Activated CD4-positive, alpha-beta T cell treated with anti-CD3 and anti-CD28 coated beads, Interleukin-2, amount 50 U/mL, for 16 hours (primary cell): ENCODE measurements around the gene PTPN1.
"Not testable (repeated sequence)": the region's sequence is repeated elsewhere in the genome, so short reads cannot be mapped to it uniquely, and the experiment has no call there.

Experiments used
- DNase-seq: peaks from one replicate; pipeline ENCODE4 v3.0.0-alpha.2; 2020

Gene PTPN1

DNA sequence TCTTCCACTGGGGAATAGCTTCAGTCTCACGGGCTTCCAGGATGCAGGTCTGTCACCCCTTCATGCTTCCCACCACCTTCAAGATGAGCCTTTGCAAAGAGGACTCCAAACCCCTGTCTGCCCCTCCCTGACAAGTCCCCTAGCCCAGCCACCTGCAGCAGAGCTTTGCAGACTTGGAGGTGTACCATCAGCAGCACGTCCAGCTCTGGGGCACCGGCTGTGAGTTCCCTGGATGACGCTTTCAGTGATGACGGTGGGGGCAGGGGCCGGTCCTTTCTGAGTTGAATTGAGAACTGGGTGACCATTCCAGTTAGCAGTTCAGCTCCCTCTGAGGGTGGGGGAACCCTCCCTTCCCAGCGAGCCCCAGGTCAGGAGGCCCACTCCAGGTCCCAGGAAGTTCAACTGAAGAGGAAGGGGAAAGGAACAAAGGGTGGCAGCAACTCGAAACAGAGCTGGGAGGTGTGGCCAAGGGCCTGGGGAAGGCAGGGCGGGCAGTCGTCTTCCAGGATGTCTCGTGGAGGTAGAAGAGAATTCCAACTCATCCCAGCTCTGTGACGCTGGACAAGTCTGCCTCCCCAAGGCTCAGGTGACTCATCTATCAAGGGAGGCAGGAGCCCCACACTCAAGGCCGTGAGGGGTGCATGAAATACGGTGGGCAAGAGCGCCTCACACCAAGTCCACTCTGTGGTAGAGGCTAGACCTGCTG, 86.0 kb downstream of the PTPN1 start:
- DNase-seq: no peak

DNA sequence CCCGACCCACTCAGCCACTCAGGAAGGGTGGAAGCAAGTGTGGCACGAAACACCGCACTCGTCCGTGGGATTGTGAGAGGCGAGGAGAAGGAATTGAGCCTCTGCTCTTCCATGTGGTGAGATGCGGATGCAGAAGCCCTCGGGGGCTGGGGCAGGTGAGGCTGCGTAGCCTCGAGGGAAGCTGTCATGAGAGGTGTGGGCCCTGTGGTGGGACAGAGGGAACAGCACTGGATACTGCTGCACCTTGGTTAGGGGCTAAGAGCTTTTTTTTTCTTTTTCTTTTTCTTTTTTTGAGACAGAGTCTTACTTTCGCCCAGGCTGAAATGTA, 86.5 kb downstream of the PTPN1 start:
- no peak for DNase-seq

DNA sequence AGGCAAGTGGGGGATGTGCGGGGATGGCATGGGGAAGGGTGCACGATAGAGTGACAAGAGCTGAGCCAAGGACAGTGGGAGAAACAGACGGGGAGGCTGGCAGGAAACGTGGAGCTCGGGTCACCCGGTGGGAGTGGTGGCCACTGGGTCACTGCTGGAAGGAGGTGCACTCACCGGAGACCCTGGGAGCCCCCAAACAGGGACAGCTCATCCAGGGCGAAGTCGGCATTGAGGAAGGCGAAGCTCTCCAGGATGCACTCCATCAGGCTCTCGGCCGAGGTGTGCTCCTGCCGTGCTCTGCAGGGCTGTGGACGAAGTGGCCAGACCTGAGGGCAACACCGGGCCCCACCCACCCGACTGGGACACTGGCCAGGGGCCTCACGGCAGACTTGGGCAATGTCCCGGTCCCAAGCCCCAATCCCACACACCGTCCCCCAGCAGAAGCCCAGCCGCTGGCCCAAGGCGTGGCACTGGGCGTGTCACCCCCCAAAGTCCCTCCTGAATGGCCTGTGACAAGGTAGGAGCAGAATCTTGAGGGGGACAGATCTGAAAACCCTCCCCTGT, 87.3 kb downstream of the PTPN1 start:
- DNase-seq: no peak

DNA sequence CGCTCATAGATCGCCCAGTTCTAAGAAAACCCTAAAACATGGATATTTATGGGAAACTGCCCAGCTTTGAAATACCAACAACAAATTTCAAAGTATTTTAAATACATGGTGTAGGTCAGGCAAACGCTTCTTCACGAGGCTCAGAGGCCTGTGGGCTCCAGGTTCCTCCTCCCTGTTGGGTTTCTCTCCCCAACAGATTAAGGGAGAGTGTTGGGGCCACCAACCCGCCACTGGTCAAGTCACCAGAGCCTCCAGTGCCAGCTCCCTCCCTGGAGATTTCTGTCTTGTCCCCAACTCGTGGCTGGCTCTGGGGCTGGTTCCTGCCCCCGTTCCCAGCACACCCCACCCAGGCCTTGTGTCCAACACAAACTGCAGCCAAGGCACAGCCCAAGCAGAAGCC, 87.9 kb downstream of the PTPN1 start:
- no peak for DNase-seq

DNA sequence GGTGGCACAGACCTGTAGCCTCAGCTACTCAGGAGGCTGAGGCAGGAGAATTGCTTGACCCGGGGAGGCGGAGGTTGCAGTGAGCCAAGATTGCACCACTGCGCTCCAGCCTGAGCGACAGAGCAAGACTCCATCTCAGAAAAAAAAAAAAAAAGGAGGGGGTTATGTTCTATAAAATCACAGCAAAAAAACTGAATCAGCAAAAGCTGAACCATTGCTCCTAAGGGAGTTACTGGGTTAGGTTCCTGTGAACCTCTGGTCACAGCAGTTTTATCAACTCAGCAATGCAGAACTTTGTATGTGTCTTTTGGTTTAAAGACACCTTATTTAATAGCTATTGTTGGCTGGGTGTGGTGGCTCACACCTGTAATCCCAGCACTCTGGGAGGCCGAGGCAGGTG, 88.6 kb downstream of the PTPN1 start:
- DNase-seq: not testable (repeated sequence)

DNA sequence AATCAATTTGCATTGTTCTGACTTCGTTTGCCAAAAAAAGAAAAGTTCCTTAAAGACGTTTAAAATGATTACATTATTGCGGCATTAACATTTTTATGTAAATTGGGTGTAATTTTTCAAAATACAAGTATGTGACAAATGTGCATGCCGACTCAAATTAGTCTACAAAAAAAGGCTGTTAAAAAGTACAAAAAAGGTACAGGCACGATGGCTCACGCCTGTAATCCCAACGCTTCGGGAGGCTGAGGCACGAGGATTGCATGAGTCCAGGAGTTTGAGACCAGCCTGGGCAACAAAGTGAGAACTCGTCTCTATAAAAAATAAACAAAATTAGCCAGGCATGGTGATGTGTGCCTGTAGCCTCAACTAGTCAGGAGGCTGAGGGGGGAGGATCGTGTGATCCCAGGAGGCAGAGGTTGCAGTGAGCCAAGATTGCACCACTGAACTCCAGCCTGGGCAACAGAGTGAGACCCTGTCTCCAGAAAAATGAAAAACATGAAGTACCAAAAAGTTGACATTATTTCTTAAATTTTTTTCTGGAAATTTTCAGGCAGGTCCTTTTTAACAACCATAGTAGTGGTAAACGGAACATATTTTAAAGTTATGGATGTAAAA, 90.2 kb downstream of the PTPN1 start:
- no peak for DNase-seq

DNA sequence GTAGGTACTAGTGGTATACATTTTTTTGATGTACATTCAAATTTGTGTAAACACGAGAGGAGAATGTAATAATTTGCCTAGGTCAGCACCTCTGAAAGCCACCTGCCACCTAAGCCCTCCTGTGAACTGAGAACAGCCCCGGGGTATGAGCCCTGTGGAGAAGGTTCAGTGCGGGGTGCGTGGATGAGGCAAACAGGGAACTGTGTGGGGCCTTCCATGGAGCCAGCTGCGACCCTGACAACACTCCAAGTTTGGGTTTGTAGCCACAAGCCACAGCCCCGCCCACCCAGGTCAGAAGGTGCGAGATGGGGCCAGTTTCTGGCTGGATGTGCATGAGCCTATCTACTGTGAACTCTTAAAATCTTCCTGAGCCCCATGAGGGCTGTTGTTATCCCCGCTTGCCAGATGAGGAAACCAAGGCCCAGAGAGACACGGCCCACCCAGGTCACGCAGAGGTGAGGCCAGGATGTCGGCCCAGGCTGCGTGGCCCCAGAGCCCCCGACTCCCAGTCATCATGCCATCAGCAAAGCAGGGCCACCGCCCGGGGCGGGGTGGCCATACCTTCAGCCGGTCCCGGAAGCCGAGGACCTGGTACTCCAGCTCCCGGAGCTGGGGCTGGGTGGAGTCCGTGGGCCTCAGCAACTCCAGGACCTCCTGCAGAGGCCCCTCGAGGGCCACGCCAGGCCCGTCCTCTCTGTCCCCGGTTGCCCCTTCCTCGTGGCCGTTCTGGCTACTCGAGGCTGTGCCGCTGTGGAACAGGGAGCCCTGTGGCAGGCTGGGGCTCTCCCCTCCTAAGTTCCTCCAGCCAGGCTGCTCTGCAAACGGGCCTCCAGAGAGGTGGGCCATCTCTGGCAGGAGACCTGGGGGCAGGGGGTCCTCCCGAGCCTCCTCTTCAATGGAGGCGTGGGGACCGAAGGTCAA, 91.6 kb downstream of the PTPN1 start:
- no peak for DNase-seq

DNA sequence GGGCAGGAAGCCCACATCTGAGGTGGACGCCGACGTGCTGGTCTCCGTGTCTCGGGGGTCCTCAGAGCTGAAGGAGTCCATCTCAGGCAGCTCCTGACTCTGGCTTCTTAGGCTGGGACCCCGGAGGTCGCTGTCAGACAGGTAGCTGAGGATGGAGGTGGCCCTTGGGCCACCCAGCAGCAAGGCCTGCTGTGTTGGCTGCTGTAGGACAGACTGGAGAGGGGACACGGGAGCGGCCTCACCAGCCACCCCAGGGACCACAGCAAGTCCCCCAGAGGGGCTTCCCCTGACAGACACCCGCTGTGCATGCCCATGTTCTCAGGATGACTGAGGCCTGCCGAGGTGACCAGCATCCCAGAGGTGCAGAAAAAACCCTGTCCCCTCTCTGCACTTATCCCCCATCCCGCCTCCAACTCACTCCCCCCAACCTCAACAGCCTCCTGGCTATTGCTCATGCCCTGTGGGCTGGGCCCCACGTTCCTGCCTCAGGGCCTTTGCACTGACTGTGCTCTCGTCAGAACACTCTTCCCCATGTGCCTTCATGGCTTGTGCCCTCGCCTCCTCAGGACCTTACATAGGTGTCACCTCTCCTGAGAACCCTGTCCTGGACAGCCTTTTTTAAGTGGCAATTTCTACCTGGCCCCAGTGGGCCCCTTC, 92.4 kb downstream of the PTPN1 start:
- DNase-seq: no peak

DNA sequence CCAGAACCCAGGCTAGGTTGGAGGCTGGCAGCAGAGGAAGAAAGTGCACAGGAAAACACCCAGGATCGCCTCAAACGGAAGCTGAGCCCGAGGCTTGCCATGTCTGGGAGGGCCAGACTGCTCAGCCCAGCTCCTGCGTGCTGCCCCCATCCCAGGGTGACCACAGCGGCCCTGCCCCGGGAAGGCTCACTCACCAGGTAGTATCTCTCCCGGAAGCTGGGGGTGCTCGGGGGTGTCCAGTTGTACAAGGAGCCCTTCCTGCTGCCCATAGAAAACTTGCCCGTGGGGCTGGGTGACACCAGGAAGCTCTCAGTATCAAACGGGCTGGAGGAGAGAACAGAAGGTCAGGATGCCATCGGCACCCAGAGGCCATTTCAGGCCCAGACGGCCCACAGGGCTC, 94.3 kb downstream of the PTPN1 start:
- no peak for DNase-seq

DNA sequence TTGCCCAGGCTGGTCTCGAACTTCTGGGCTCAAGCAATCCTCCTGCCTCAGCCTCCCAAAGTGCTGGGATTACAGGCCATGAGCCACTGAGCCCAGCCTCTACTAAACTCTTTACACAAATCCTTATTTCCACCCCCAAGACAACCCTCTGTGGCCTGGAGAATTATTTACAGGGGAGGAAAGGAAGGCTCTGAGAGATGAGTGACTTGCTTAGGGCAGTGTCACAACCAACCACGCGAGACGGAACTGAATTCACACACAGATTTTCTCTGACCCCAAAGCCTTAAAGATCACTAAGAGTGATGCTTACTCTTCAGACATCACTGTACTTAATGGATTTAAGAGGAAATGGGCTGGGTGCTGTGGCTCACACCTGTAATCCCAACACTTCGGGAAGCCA, 95.0 kb downstream of the PTPN1 start:
- no peak for DNase-seq

DNA sequence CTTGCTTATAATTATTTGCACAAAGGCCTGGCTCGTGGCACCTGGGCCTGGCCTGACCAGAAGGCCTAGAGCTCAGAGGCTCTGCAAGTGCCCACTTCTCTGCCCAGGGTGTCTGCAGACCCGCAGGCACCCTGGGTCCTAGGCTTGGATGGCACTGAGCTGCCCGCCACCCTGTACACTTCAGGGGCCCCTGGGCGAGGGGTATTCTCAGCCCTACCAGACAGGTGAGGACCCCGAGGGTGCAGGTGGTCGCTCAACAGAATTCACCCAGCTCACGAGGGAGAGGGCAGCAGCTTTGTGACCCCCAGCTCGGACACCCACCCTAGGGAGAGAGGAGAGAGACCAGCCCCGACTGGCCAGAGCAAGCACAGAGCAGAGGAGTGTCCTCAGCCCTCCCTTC, 97.3 kb downstream of the PTPN1 start:
- no peak for DNase-seq

DNA sequence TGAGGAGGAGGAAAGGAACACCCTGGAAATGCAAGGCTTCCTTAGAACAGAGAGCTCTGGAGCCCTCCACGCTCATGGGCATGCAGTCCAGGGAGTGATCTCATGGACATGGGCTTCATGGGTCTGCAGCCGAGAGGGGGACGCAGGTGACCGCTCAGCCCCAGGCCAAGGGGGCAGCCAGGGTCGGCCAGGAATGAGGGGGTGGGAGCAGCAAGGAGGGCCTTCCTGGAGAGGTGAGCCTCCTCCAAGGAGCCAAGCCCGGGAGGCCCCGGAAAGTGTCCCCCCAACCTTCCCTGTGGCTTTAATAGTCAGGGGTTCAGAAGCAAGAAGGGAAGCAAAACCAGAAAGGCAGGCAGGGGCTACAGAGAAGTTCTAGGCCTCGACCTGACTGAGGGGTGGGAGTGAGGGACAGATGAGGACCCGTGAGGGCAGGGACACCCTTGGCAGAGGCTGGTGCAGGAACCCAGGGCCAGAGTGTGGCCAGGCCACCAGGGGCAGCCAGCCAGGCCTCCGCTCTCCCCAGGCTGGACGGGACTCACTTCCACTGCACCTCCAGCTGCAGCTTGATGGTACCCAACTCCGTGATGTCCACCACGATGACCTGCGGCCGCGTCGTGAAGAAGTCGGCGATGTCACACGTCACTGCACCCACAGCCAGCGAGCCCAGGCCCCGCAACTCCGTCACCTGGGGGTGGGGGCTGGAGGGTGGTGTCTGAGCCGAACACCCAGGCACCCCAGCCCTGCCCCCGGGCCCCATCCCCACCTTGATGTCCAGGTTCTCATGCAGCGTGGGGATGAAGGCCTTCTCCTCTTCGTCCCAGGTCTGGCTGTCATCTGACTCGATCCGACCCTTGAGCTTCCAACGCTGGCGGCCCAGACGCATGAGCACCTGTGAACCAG, 97.9 kb downstream of the PTPN1 start:
- no peak for DNase-seq

DNA sequence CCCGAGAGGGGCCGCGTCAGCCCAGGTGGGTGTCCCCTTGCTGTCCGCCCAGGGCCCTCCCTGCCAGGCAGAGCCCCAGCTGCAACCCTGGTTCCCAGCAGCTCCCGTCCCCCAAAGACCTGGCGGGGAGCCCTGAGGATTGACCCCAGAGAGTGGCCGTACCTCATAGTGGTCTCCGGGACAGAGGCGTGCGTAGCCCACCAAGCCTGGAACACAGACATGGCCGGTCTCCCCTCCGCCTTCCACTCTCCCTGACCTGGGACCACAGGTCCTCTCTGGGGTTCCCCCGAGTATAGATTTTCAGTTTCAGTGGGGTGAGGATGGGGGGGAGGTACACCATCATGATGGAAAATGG, 98.5 kb downstream of the PTPN1 start:
- no peak for DNase-seq

DNA sequence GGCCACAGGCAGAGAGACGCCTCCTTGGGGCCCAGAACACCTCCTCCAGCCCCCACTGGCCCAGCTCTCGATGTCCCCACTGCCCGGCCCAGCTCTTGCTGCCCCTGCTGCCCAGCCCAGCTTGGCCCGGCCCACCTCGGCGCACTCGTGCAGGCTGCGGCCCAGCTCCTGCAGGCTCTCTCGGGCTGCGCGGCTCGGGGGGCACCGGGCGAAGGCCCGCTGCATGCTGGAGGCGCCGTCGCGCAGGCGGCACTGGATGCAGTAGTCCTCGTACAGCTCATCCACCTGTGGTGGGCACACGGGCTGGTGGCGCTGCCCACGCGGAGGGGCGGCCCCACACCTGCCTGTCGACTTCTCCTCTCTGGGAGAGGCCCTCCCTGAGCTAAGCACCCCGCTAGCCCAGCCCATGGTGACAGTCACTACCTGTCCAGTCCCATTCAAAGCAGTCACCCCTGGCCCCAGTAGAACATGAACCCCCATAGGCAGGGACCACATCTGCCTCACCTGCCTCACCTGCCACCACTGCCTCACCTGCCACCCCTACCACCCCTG, 99.3 kb downstream of the PTPN1 start:
- DNase-seq: no peak

DNA sequence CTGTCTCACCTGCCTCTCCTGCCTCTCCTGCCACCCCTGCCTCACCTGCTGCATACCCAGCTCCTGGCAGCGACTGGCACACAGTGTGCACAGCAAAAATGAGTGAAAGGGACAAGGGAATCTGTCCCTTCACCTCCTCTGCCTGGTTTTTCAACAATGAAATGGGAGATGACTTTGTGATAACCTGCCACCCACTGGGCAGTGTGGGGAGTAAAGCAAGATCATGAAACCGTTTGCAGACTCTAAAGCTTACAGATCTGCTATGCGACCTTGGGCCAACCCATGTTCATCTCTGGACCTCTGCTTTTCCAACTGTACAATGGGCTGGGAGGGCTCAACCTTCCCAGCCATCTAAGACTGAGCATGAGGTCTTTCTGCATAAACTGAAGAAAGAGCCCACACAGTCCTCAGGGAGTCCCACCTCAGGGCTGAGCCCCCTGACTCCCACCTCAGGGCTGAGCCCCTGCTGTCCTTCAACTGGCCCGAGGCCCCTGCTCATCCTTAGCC, 100.1 kb downstream of the PTPN1 start:
- DNase-seq: no peak

DNA sequence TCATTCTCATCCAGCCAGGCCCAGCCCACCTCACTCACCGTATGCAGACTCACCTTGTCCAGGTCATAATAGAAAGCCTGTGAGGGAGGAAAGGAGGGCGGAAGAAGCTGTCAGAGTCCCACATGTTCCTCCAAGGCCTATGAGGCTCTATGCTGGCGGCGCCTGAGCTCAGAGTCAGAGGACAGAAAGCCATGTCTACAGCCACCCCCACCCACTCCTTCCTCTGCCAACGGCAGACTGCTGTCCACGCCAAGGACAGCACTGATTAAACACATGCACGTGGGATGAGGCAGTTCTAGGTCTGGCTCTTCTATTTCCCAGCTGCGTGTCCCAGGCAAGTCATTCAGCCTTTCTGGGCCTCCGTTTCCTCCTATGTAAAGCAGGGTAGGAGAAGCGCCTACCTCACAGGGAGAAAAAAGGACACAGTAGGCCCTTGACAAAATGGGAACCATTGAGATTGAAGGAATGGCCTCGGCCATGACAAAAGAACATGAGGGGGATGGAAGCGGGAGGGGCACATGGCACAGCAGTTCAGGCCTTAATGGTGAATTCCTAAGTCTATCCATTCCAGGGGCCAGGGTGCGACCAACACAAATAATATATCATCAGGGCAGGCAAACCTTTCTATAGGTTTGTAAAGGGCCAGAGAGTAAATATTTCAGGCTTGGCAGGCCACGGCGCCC, 101.1 kb downstream of the PTPN1 start:
- DNase-seq: no peak

DNA sequence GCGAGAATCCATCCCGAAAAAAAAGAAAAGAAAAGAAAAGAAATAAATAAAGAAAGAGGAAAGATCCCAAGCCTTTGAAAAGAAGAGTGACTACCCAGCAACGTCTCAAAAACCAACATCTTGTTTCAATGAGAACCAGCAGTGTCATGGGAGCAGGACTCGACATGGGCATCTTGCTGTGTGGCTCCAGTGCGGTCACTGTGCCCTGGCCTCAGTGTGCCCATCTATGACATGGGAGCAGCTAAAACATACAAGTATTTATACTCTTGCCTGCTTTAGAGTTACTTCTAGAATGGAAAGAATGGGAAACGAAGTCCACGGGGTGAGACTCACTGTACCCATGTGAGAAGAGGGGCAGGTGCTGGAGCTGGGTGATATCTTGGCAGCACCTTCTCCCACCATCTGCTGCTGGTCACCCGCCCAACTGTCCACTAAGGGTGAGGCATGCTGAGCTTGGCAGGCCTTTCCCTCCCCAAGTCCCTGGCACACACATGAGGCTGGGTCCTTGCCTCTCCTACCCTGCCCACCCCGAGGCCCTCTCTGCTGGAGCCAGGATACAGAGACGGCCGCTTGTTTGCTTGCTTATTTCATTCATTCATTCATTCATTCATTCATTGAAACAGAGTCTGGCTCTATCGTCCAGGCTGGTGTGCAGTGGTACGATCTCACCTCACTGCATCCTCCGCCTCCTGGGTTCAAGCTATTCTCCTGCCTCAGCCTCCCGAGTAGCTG, 103.4 kb downstream of the PTPN1 start:
- no peak for DNase-seq

DNA sequence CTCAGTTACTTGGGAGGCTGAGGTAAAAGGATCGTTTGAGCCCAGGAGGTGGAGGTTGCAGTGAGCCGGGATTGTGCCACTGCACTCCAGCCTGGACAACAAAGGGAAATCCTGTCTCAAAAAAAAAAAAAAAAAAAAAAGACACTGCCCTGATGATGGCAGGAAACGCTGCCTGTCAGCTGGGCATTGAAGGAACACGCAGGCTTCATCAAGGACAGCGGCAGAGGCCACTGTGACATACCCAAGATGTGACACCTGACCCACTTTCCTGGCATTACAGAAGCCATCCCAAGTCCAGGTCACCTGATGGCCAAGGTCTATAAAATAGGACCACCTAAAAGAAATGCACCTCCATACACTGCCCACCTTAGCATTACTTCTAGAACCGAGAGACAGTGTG, 105.2 kb downstream of the PTPN1 start:
- no peak for DNase-seq

DNA sequence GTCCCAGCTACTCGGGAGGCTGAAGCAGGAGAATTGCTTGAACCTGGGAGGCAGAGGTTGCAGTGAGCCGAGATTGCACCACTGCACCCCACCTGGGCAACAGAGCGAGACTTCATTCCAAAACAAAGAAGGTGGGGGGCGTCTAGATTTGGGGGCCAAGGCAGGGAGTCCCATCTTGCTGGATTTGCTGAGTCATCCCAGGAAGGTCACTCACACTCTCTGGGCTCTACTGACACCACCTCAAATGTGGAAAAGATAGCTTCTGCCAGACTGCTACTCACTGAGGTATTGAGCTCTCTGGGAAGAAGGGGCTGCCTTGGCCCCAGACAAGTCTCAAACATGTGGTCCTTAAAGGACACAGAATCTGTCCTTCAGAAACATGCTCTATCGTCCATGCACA, 106.8 kb downstream of the PTPN1 start:
- DNase-seq: no peak

DNA sequence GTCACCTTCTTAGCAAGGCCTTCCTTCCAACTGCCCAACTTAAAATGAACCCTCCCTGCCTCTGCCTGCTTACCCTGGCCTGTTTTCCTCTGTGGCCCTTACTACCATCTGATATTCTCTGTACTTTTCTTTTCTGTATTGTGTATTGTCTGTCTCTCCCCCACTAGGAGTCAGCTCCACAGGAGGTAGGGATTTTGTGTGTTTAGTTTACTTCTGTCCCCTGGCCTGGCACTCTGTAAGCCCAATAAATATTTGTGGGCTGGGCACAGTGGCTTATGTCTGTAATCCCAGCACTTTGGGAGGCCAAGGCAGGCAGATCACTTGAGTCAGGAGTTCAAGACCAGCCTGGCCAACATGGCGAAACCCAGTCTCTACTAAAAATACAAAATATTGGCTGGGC, 108.4 kb downstream of the PTPN1 start:
- no peak for DNase-seq
